Activated CD4-positive, alpha-beta T cell treated with anti-CD3 and anti-CD28 coated beads for 36 hours (primary cell): ENCODE data around the gene MEI1. TPM values are rescaled to one million over a fixed set of nuclear protein-coding genes. Genes with fewer than 3 reads are reported as not detected.
"Not testable (repeated sequence)": the region's sequence is repeated elsewhere in the genome, so short reads cannot be mapped to it uniquely, and the experiment has no call there.

ENCODE experiments used
- ATAC-seq: fragments of 200-7000 bp; cut with Tn5 transposase; one replicate; pipeline ENCODE4 v1.10.0; 2021; ENCODE audit warnings: mild to moderate bottlenecking, moderate library complexity
- CTCF ChIA-PET: fragments of 350-600 bp; sonication (Branson Sonifier 250); formaldehyde crosslinking; loops from one replicate; lab custom pipeline; 2021; ENCODE audit warnings: antibody characterized with exemption; lab: Charles Lee
- POLR2A ChIA-PET: fragments of 350-600 bp; sonication (Branson Sonifier 250); formaldehyde crosslinking; loops from one replicate; lab custom pipeline; 2021; ENCODE audit warnings: antibody characterized with exemption, inconsistent platforms; lab: Charles Lee
- DNase-seq: peaks from one replicate; pipeline ENCODE4 v3.0.0-alpha.2; 2020
- H3K27ac Mint-ChIP-seq: one replicate; pipeline ENCODE4 v1.8.0; 2021; ENCODE audit warnings: mixed read lengths
- H3K27me3 Mint-ChIP-seq: one replicate; pipeline ENCODE4 v1.8.0; 2021; ENCODE audit warnings: mixed read lengths
- H3K36me3 Mint-ChIP-seq: one replicate; pipeline ENCODE4 v1.8.0; 2021; ENCODE audit warnings: low read depth, mixed read lengths
- H3K4me1 Mint-ChIP-seq: one replicate; pipeline ENCODE4 v1.8.0; 2021; ENCODE audit warnings: mixed read lengths
- H3K4me3 Mint-ChIP-seq: one replicate; pipeline ENCODE4 v1.8.0; 2021; ENCODE audit warnings: mild to moderate bottlenecking, moderate library complexity, mixed read lengths
- H3K9me3 Mint-ChIP-seq: one replicate; pipeline ENCODE4 v1.8.0; 2021; ENCODE audit warnings: low read depth, mixed read lengths
- intact Hi-C, 2 experiments: fragments of 100-400 bp; cut with DNase I in 1 of 2; cut with micrococcal nuclease in 1 of 2; formaldehyde crosslinking; loops; one replicate each; pipeline versions ENCODE4 v1.14.2 to v1.15.1; 2022 to 2024; cut with DNase I, micrococcal nuclease
- total RNA-seq, 2 experiments: library from RNA; stranded (reverse); gene quantifications; one replicate each; pipeline ENCODE4 v1.2.3, GENCODE V29; 2021

The MEI1 gene
- total RNA-seq, 2 experiments from 2014 or later, result 31.5 to 36.8 TPM

DNA sequence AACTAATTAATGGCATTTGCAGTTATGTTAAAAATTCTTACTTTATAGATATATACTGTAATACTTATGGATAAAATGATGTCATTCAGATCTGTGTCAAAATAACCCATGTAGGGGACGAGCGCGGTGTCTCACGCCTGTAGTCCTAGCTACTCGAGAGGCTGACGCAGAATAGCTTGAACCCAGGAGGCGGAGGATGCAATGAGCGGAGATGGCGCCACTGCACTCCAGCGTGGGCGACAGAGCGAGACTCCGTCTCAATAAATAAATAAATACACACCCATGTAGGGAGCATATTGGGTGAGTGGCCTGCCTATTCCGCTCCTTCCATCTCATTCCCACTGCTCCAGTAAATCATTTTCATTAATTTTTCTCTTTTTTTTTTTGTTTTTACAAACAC lies 17.7 kb upstream of the MEI1 start:
- CTCF ChIA-PET, result interaction anchor here (0.7 to 1.5 kb wide), 3 partner anchors 14 to 327 kb away, joined by 3 to 5 read pairs (median 4); no protein-coding TSS in a partner anchor
- intact Hi-C loops, result loop anchor here in 1 of 2 experiments (1.0 kb wide), 1 partner anchor 60 kb away; the partner anchor contains the start of genes DESI1 and XRCC6
- POLR2A ChIA-PET, result no interaction called here
- Mint-ChIP-seq H3K9me3 (no peaks in the 10 kb centered on the region), H3K36me3 (peaks cover 38% of the 10 kb centered on the region), H3K27ac (peak overlapping the region; percentile 19), H3K27me3 (no peaks in the 10 kb centered on the region), H3K4me1 (peaks cover 33% of the 10 kb centered on the region), H3K4me3 (peak overlapping the region; percentile 99)
- DNase-seq (peak; percentile 31), ATAC-seq (peak; percentile 9)

DNA sequence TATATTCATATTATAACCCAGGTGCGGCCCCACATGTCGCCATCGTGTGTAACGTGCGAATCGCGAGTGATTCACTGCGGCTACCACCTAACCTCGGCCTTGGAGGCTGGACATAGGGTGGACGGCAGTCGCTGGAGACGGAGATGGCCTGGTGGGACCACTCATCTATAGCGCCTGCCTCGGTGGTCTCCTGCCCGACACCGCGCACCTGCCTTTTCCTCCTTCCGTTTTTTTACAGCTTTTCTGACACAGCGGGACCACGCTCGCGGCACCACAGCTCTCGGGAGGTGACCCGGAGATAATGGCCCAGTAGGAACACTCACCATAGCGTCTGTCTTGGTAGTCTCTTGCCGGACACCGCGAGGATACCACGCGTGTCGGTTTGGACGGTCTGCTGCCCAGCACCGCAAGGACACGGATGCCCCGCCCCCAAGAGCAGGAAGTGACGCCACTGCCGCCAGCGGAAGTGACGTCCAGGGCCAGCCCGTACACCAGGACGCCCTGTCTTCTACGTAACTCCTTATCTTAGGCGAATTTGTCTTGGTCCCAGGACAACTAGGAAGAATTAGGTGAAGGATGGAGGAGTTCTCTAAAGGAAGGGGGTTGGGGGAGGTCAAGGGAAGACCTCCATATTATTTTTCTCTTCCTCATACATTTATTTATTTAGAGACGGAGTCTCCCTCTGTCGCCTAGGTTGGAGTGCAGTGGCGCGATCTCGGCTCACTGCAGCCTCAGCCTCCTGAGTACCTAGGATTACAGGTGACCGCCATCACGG lies 17.1 kb upstream of the MEI1 start:
- peaks cover 32% of the 10 kb centered on the region for H3K4me1 Mint-ChIP-seq
- POLR2A ChIA-PET, result no interaction called here

DNA sequence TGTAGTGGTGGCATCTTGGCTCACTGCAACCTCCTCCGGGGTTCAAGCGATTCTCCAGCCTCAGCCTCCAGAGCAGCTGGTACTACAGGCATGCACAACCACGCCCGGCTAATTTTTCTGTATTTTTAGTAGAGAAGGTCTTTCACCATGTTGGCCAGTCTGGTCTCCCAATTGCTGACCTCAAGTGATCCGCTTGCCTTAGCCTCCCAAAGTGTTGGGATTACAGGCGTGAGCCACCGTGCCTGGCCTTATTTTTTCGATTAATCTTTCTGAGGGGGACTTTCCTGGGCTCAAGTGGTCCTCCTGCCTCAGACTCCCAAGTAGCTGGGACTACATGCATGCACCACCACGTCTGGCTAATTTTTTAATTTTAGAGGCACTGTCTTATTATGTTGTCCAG lies 16.3 kb upstream of the MEI1 start:
- DNase-seq, result no peak
- intact Hi-C loops, result no loop called here
- H3K9me3 Mint-ChIP-seq, result no peaks in the 10 kb centered on the region
- peaks cover 40% of the 10 kb centered on the region for H3K36me3 Mint-ChIP-seq
- peaks cover 37% of the 10 kb centered on the region for H3K4me1 Mint-ChIP-seq
- peak overlapping the region; percentile 99 for H3K4me3 Mint-ChIP-seq
- peak overlapping the region; percentile 97 for H3K27ac Mint-ChIP-seq
- no peak for ATAC-seq
- ChIA-PET CTCF (interaction anchor here (1.0 to 1.3 kb wide), 2 partner anchors 10 to 14 kb away, joined by 3 to 4 read pairs; no protein-coding TSS in a partner anchor), POLR2A (interaction anchor here (0.6 to 1.0 kb wide), 3 partner anchors 8 to 65 kb away, joined by 4 to 5 read pairs (median 4); no protein-coding TSS in a partner anchor)
- no peaks in the 10 kb centered on the region for H3K27me3 Mint-ChIP-seq

More for the DNA sequence above, 17.1 kb upstream of the MEI1 start:
- ATAC-seq (peak; percentile 89), DNase-seq (peak; percentile 89)
- H3K4me3 Mint-ChIP-seq, result peak overlapping the region; percentile 99
- intact Hi-C loops, result loop anchor here in 1 of 2 experiments (1.0 kb wide), 1 partner anchor 61 kb away; the partner anchor contains the start of genes DESI1 and XRCC6
- peak overlapping the region; percentile 97 for H3K27ac Mint-ChIP-seq
- no peaks in the 10 kb centered on the region for H3K27me3 Mint-ChIP-seq
- CTCF ChIA-PET, result interaction anchor here (0.7 to 1.5 kb wide), 3 partner anchors 15 to 326 kb away, joined by 3 to 5 read pairs (median 4); no protein-coding TSS in a partner anchor
- peaks cover 35% of the 10 kb centered on the region for H3K36me3 Mint-ChIP-seq
- H3K9me3 Mint-ChIP-seq, result no peaks in the 10 kb centered on the region

DNA sequence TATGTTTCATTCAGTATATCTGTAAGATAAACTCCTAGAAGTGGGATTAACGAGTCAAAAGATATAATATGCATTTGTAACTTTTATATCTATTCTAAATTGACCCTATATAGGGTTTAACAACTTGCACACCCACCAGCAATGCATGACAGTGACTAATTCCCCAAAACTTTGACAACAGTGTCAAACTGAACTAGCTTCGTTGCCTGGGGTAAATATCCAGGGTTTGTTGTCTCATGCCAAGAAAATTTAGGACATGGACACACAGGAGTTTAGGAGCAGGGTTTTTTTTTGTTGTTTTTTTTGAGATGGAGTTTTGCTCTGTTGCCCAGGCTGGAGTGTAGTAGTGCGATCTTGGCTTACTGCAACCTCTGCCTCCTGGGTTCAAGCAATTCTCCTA lies 15.7 kb upstream of the MEI1 start:
- DNase-seq (no peak), ATAC-seq (no peak)
- Mint-ChIP-seq H3K36me3 (peaks cover 37% of the 10 kb centered on the region), H3K4me1 (peaks cover 33% of the 10 kb centered on the region), H3K9me3 (no peaks in the 10 kb centered on the region), H3K4me3 (no peak overlapping the region), H3K27me3 (no peaks in the 10 kb centered on the region), H3K27ac (no peak overlapping the region)
- POLR2A ChIA-PET, result interaction anchor here (0.6 to 1.0 kb wide), 3 partner anchors 8 to 65 kb away, joined by 4 to 5 read pairs (median 4); no protein-coding TSS in a partner anchor
- intact Hi-C loops, result no loop called here
- CTCF ChIA-PET, result interaction anchor here (0.6 to 1.3 kb wide), 4 partner anchors 11 to 448 kb away, joined by 3 to 7 read pairs (median 4); no protein-coding TSS in a partner anchor

DNA sequence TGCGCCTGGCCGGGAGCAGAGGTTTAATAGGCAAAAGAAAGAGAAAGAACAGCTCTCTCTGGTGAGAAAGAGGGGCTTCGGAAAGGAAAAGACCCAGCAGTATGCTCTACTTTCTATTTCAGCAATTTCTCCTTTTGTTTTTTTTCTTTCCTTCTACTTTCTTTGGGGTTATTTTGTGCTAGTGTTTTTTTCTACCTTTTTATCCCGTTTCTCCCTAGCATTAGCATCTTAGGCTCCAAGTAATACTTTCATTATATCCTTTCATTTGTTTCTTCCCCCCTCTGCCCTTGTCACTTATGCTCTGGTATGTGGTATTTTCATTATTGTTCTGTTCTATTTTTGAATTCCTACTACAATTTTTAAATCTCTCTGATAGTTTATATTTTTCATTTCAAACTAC lies 15.1 kb upstream of the MEI1 start:
- Mint-ChIP-seq H3K4me3 (no peak overlapping the region), H3K9me3 (no peaks in the 10 kb centered on the region), H3K27ac (no peak overlapping the region), H3K4me1 (peaks cover 33% of the 10 kb centered on the region), H3K27me3 (no peaks in the 10 kb centered on the region), H3K36me3 (peaks cover 37% of the 10 kb centered on the region)
- DNase-seq (no peak), ATAC-seq (no peak)
- POLR2A ChIA-PET, result no interaction called here
- CTCF ChIA-PET, result interaction anchor here (0.6 to 1.3 kb wide), 3 partner anchors 11 to 448 kb away, joined by 3 to 7 read pairs (median 3); no protein-coding TSS in a partner anchor
- intact Hi-C loops, result no loop called here

DNA sequence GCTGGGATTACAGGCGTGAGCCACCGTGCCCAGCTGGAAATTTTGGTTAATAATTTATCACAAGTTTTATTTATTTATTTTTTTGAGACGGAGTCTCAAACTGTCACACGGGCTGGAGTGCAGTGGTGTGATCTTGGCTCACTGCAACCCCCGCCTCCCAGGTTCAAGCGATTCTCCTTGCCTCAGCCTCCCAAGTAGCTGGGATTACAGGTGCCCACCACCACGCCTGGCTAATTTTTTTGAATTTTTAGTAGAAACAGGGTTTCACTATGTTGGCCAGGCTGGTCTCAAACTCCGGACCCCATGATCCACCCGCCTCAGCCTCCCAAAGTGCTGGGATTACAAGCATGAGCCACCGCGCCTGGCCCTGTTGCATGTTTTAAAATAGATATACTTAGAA lies 12.4 kb upstream of the MEI1 start:
- peak overlapping the region; percentile 98 for H3K4me3 Mint-ChIP-seq
- intact Hi-C loops, DNase-seq, POLR2A ChIA-PET, ATAC-seq, H3K9me3 Mint-ChIP-seq, H3K27me3 Mint-ChIP-seq: not testable (repeated sequence)
- peaks cover 38% of the 10 kb centered on the region for H3K4me1 Mint-ChIP-seq
- CTCF ChIA-PET, result interaction anchor here (0.9 to 3.8 kb wide), 4 partner anchors 11 to 757 kb away, joined by 3 to 24 read pairs (median 10); partner anchors contain the start of genes CCDC134 and MEI1
- peaks cover 23% of the 10 kb centered on the region for H3K36me3 Mint-ChIP-seq
- peak overlapping the region; percentile 98 for H3K27ac Mint-ChIP-seq

DNA sequence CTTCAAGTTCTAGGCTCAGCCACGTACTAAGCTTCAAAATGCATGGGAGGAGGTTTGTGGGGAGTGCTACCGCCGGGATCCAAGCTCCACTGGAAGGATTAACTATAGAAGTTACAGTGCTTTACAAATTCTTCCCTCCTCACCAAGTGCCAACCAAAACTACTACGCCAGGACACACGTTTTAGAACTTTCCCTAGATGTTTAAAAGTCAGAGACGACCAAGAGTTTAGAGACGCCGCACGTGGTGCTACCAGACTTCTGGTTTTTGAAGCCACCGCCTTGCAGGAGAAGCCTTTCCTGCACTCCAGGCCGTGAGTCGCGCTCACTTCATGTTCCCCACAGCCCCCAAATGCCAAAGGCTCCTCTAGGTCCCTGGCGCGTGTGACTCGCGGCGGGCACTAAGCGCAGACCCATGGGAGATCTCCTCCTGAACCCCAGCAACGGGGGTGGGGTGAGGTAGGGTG lies 11.4 kb upstream of the MEI1 start:
- Mint-ChIP-seq H3K4me3 (peak overlapping the region; percentile 98), H3K36me3 (peaks cover 19% of the 10 kb centered on the region), H3K4me1 (peaks cover 34% of the 10 kb centered on the region), H3K27ac (peak overlapping the region; percentile 98), H3K9me3 (no peaks in the 10 kb centered on the region), H3K27me3 (no peaks in the 10 kb centered on the region)
- ChIA-PET CTCF (interaction anchor here (0.5 to 3.8 kb wide), 8 partner anchors 10 to 756 kb away, joined by 3 to 24 read pairs (median 4); partner anchors contain the start of genes CCDC134, MEI1 and XRCC6), POLR2A (interaction anchor here (0.9 to 1.8 kb wide), 7 partner anchors 10 to 831 kb away, joined by 3 to 11 read pairs (median 3); partner anchors contain the start of genes CCDC134, CENPM, ST13 and XPNPEP3)
- ATAC-seq (peak; percentile 32), DNase-seq (peak; percentile 42)
- intact Hi-C loops, result loop anchor here (1.0 to 2.0 kb wide), 11 partner anchors 21 to 402 kb away; partner anchors contain the start of genes DESI1 (in 2 of the 2), XRCC6 (in 2 of the 2), ACO2 (in 1 of the 2) and CCDC134 (in 1 of the 2)

DNA sequence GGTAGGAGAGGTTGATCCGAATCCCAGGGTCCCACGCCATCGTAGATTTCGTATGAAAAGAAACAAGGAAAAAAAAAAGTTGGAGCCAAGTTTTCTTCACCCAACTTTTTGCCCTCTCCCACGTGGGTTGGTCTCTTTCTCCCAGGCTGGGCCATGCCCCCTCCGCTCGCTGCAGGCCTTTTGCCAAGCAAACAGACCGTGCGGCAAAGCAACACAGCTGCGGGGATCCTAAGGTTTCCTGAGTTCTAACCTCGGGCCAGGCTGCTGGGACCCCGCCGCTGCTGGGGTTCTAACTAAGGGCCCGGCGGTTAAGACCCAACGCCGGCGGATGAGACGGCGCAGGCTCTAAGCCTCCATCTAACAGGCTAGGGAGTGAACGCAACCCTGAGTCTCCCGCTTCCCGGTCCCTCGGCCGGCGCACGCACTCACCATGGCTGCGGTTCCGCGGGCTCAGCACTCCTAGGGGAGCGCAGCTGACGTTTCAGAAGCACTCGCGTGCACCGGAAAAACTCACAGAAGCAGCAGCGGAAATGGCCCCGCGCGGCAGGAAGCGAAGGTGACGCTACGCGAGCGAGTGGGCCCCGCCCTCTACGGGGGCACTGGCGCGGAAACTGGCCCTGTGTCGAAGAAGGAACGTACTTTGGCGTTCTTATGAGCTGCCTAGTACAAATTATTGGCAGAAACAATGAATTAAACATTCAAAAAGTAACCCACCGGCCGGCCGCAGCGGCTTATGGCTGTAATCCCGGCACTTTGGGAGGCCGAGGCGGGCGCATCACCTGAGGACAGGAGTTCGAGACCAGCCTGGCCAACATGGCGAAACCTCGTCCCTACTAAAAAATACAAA lies 10.7 kb upstream of the MEI1 start, which contains the start of gene SNU13:
TSS of gene SNU13 (minus strand) at position 503 of the 847 bp plus-strand sequence. CDS start at position 432, 71 bp downstream.
- ATAC-seq (peak; percentile 93), DNase-seq (peak; percentile 96)
- POLR2A ChIA-PET, result interaction anchor here (0.9 to 1.8 kb wide), 8 partner anchors 9 to 832 kb away, joined by 3 to 11 read pairs (median 4); partner anchors contain the start of genes CCDC134, CENPM, ST13 and XPNPEP3
- CTCF ChIA-PET, result interaction anchor here (0.5 to 3.8 kb wide), 10 partner anchors 9 to 747 kb away, joined by 3 to 24 read pairs (median 5); partner anchors contain the start of genes CCDC134, MEI1 and XRCC6
- H3K27me3 Mint-ChIP-seq, result no peaks in the 10 kb centered on the region
- H3K4me1 Mint-ChIP-seq, result peaks cover 34% of the 10 kb centered on the region
- peak within 1 kb of the TSS; percentile 98 for H3K4me3 Mint-ChIP-seq
- peaks cover 19% of the 10 kb centered on the region for H3K36me3 Mint-ChIP-seq
- intact Hi-C loops, result loop anchor here (1.0 to 2.0 kb wide), 11 partner anchors 22 to 402 kb away; partner anchors contain the start of genes DESI1 (in 2 of the 2), XRCC6 (in 2 of the 2), ACO2 (in 1 of the 2) and CCDC134 (in 1 of the 2)
- H3K27ac Mint-ChIP-seq, result peak within 1 kb of the TSS; percentile 98
- H3K9me3 Mint-ChIP-seq, result no peaks in the 10 kb centered on the region

DNA sequence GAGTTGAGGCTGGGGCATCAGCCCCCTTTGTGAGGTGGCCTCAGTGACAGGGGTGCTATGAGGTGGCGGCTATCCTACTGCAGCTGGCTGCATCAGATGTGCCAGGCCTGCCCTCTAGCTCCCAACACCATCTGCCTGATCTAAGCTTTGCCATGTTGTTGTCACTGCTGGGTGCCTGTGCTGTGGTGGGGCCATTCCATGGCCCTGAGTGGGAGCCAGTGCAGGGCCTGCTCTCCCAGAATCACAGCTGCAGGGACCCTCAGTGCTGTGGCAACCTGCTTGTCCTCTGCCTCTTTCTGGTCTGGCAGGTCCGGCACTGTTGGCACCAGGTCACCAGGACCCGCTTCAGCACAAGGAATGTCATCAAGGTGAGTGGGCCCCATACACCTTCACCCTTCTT lies 8.8 kb upstream of the MEI1 start:
- CTCF ChIA-PET, result interaction anchor here (2.1 kb wide), 1 partner anchor 23 kb away, joined by 7 read pairs; no protein-coding TSS in a partner anchor

DNA sequence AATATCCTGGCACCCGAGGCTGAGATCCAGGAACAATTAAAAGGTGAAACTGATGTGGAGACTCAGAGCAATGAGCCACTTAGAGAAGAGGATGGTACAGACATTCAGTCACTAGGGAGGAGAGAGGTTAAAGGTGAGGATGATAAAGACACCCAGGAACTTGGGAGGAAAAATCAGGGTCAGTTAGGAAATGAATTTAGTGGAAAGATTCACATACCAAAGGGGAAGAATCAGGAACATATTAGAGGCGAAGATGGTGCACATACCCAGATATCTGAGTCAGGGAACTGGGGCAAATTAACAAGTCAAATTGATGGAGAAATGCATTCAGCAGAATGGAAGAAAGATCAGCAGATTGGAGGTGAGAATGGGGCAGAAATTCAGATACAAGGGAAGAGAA lies 4.1 kb upstream of the MEI1 start:
- H3K27me3 Mint-ChIP-seq, result no peaks in the 10 kb centered on the region
- ChIA-PET CTCF (no interaction called here), POLR2A (no interaction called here)
- H3K4me3 Mint-ChIP-seq, result no peak overlapping the region
- no peak for DNase-seq
- peaks cover 18% of the 10 kb centered on the region for H3K4me1 Mint-ChIP-seq
- no peak overlapping the region for H3K27ac Mint-ChIP-seq
- ATAC-seq, result no peak
- no peaks in the 10 kb centered on the region for H3K9me3 Mint-ChIP-seq
- intact Hi-C loops, result loop anchor here (5.0 kb wide), 2 partner anchors 87 to 162 kb away; no protein-coding TSS in a partner anchor
- H3K36me3 Mint-ChIP-seq, result peaks cover 3% of the 10 kb centered on the region

More for the DNA sequence above, 8.8 kb upstream of the MEI1 start:
- DNase-seq (no peak), ATAC-seq (no peak)
- Mint-ChIP-seq H3K27ac (peak overlapping the region; percentile 98), H3K9me3 (no peaks in the 10 kb centered on the region), H3K36me3 (peaks cover 18% of the 10 kb centered on the region), H3K4me1 (peaks cover 25% of the 10 kb centered on the region), H3K27me3 (no peaks in the 10 kb centered on the region), H3K4me3 (peak overlapping the region; percentile 98)
- intact Hi-C loops, result no loop called here
- POLR2A ChIA-PET, result no interaction called here
